Adrenal gland (tissue), 19 donors: ENCODE data around the gene EIPR1. TPM values are rescaled to one million over a fixed set of nuclear protein-coding genes. Genes with fewer than 3 reads are reported as not detected.
A peak's percentile ranks its signal among the peaks of the same experiment; 100 is the strongest.

Source experiments
- DNase-seq, 7 donors: peaks; one replicate each; pipeline ENCODE4 v3.0.0-alpha.2; 2019 to 2020
- H3K27ac ChIP-seq, 5 donors: fragments of 200-600 bp; sonication (generic) in 4 of 5; 1 replicate in 3 of 5; 2 replicates in 2 of 5; pipeline versions ENCODE4 v1.5.1 to v1.8.0; 2016 to 2020; ENCODE audit warnings: mild to moderate bottlenecking in 1 of 5
- H3K27me3 ChIP-seq: fragments of 200-600 bp; 2 replicates; pipeline ENCODE4 v1.8.0; 2021
- H3K36me3 ChIP-seq, 2 donors: fragments of 200-600 bp; replicated peaks in 1 of 2; 1 replicate in 1 of 2; 2 replicates in 1 of 2; pipeline versions ENCODE4 v1.5.1 to v1.8.0; 2018 to 2022
- H3K4me1 ChIP-seq, 2 donors: fragments of 200-600 bp; replicated peaks in 1 of 2; 1 replicate in 1 of 2; 2 replicates in 1 of 2; pipeline versions ENCODE4 v1.5.1 to v1.8.0; 2018 to 2021
- H3K4me3 ChIP-seq, 4 donors: fragments of 200-600 bp; sonication (generic) in 3 of 4; one replicate each; pipeline ENCODE4 v1.5.1; 2016 to 2018
- H3K9me3 ChIP-seq, 3 donors: fragments of 200-600 bp; sonication (generic) in 1 of 3; replicated peaks in 1 of 3; 1 replicate in 2 of 3; 2 replicates in 1 of 3; pipeline versions ENCODE4 v1.5.1 to v1.8.0; 2016 to 2021
- POLR2A ChIP-seq, 2 donors: fragments of 450-650 bp; IDR thresholded peaks; one replicate each; pipeline ENCODE4 v1.6.1; 2017; ENCODE audit warnings: antibody characterized with exemption in 2 of 2, mild to moderate bottlenecking in 2 of 2, moderate library complexity in 1 of 2
- whole genome bisulfite sequencing, 4 donors: extraction: QIAGEN DNeasy Blood & Tissue Kit in 2 of 4; methylation state at CpG; one replicate each; pipeline versions ENCODE4 v1.1.5 to v1.1.7; 2013 to 2017; 5-methylcytosine and 5-hydroxymethylcytosine counted together
- intact Hi-C, 2 donors: fragments of 100-400 bp; cut with DNase I; formaldehyde crosslinking; loops; one replicate each; pipeline versions ENCODE4 v1.14.1 to v1.15.0; 2022 to 2023
- long read RNA-seq, 10 donors: library from polyadenylated mRNA in 3 of 10; unstranded in 2 of 10; stranded (forward) in 1 of 10; transcript quantifications; one replicate each; pipeline ENCODE4 v2.0.0 and lab custom pipeline, GENCODE V29; 2021 to 2026
- polyA plus RNA-seq, 3 donors: library from polyadenylated mRNA; stranded (reverse); fragments of 200-250 nt in 2 of 3; fragments of 350-450 nt in 1 of 3; fragmentation: Illumina TruSeq in 1 of 3; extraction: RNeasy Lipid Tissue Mini Kit (QIAGEN cat#74804) in 1 of 3; gene quantifications; one replicate each; pipeline ENCODE4 v1.2.3, GENCODE V29; 2013 to 2014
- total RNA-seq, 9 donors: library from RNA; depleted of rRNA in 4 of 9; stranded (reverse); fragments of >200 nt in 4 of 9; fragments of 120-200 nt in 1 of 9; fragmentation: NEBNext Ultra II Directional in 1 of 9; extraction: Animal tissue kit (Norgen Biotek cat#: 25700) in 1 of 9; gene quantifications; one replicate each; pipeline versions ENCODE4 v1.1.0 to v1.2.4, GENCODE V29; 2013 to 2023
- TF ChIP-seq, protein P1 (sequence below), 6 experiments: fragments of 450-650 bp in 4 of 6; fragments of 200-600 bp in 2 of 6; sonication (generic) in 1 of 6; IDR thresholded peaks; 1 replicate in 5 of 6; 2 replicates in 1 of 6; pipeline versions ENCODE4 v1.5.1 to v1.8.0; 2016 to 2021; ENCODE audit warnings: antibody characterized with exemption in 6 of 6, mild to moderate bottlenecking in 2 of 6, moderate library complexity in 1 of 6
- donor health status: healthy with polysubstance abuse.
- donor health status: Bipolar disorder and iron deficiency.
- donor health status: DM: yes; HTN: yes; CAD: no.
- donor health status: DM: no; HTN: no; CAD: no.
- donor health status: DM: no; HTN: no; CAD: no.
- donor health status: DM: yes; HTN: yes; CAD: no.

Gene EIPR1
- total RNA-seq (10 to 100 TPM; 20.1 to 37.9 (median 29.9) TPM), polyA plus RNA-seq (10 to 100 TPM; 10.3 to 33.5 (median 11.5) TPM)
- long read RNA-seq, donor 1, transcript EIPR1-201 (9 exons, 1,766 nt), result major isoform, 17 of 18 reads
- long read RNA-seq, donor 1, partial matches to known transcripts, result 0 of 18 reads
- long read RNA-seq, donor 1, other reads (novel, unspliced or antisense), result 0 of 18 reads
- long read RNA-seq, donor 2, partial matches to known transcripts, result 0 of 4 reads
- long read RNA-seq, donor 2, other reads (novel, unspliced or antisense), result 0 of 4 reads
- long read RNA-seq, donor 3, partial matches to known transcripts, result 0 of 4 reads
- long read RNA-seq, donor 3, other reads (novel, unspliced or antisense), result 0 of 4 reads
- long read RNA-seq, donor 4, transcript EIPR1-201 (9 exons, 1,766 nt), result major isoform, 14 of 18 reads
- long read RNA-seq, donor 4, partial matches to known transcripts, result 1 of 18 reads
- long read RNA-seq, donor 4, other reads (novel, unspliced or antisense), result 3 of 18 reads
- long read RNA-seq, donor 5, transcript EIPR1-201 (9 exons, 1,766 nt), result major isoform, 41 of 50 reads
- long read RNA-seq, donor 5, partial matches to known transcripts, result 1 of 50 reads
- long read RNA-seq, donor 5, other reads (novel, unspliced or antisense), result 8 of 50 reads
- long read RNA-seq, donor 6, transcript EIPR1-201 (9 exons, 1,766 nt), result major isoform, 13 of 16 reads
- long read RNA-seq, donor 6, partial matches to known transcripts, result 1 of 16 reads
- long read RNA-seq, donor 6, other reads (novel, unspliced or antisense), result 2 of 16 reads
- long read RNA-seq, donor 7, partial matches to known transcripts, result 0 of 3 reads
- long read RNA-seq, donor 7, other reads (novel, unspliced or antisense), result 0 of 3 reads
- long read RNA-seq, donor 8, transcript EIPR1-201 (9 exons, 1,766 nt), result major isoform, 7 of 9 reads
- long read RNA-seq, donor 8, partial matches to known transcripts, result 0 of 9 reads
- long read RNA-seq, donor 8, other reads (novel, unspliced or antisense), result 0 of 9 reads
- long read RNA-seq, donor 9, transcript EIPR1-201 (9 exons, 1,766 nt), result major isoform, 5 of 6 reads
- long read RNA-seq, donor 9, partial matches to known transcripts, result 0 of 6 reads
- long read RNA-seq, donor 9, other reads (novel, unspliced or antisense), result 0 of 6 reads
- long read RNA-seq, donor 10, partial matches to known transcripts, result 0 of 4 reads
- long read RNA-seq, donor 10, other reads (novel, unspliced or antisense), result 0 of 4 reads

GRCh38 chr2:3377612-3378432 lies at the start of gene EIPR1:
EIPR1 (minus strand) TSS chr2:3377818; CDS start chr2:3377689, 129 bp downstream.
- TF ChIP-seq POLR2A (IDR thresholded peaks at IDR 0.05), result peak; percentile 70 to 95
- TF ChIP-seq, protein P1, sequence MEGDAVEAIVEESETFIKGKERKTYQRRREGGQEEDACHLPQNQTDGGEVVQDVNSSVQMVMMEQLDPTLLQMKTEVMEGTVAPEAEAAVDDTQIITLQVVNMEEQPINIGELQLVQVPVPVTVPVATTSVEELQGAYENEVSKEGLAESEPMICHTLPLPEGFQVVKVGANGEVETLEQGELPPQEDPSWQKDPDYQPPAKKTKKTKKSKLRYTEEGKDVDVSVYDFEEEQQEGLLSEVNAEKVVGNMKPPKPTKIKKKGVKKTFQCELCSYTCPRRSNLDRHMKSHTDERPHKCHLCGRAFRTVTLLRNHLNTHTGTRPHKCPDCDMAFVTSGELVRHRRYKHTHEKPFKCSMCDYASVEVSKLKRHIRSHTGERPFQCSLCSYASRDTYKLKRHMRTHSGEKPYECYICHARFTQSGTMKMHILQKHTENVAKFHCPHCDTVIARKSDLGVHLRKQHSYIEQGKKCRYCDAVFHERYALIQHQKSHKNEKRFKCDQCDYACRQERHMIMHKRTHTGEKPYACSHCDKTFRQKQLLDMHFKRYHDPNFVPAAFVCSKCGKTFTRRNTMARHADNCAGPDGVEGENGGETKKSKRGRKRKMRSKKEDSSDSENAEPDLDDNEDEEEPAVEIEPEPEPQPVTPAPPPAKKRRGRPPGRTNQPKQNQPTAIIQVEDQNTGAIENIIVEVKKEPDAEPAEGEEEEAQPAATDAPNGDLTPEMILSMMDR (IDR thresholded peaks at IDR 0.05), result peak in 3 of 6 experiments; percentile 13 to 38 (median 19)
- Histone ChIP-seq H3K36me3 (peaks cover 0 to 5% of the 10 kb centered on the region in 2 donors), H3K4me3 (peak within 1 kb of the TSS; percentile 46 to 81 (median 60)), H3K9me3 (no peaks in the 10 kb centered on the region), H3K27me3 (no peaks in the 10 kb centered on the region), H3K27ac (peak within 1 kb of the TSS; percentile 28 to 96 (median 80)), H3K4me1 (peaks cover 7 to 37% of the 10 kb centered on the region in 2 donors)
- intact Hi-C loops, result no loop called here
- 1 to 3% (median 1%) methylated on average over 37 to 57 of the region's 57 CpGs for WGBS, 4 donors
- DNase-seq, result peak; percentile 97 to 100 (median 99)

DNA sequence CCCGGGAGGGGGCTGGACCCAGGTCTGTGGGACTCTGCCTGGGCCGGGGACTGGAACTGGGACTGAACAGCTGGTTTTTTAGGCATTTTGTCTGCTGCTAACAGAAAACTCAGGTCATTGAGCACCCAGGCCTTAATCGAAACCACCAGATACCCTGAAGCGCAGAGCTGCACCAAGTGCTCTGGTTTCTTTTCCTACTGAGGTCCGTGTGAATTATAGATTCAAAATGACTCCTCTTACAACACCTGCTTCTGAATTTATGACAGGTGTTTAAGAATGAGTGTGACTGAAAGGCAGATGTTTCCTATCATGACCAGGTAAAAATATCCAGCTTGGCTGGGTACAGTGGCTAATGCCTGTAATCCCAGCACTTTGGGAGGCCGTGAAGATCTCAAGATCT lies 49.7 kb upstream of the EIPR1 start:
- no peaks in the 10 kb centered on the region for H3K27me3 ChIP-seq
- no peak for TF ChIP-seq POLR2A (IDR thresholded peaks at IDR 0.05)
- TF ChIP-seq, protein P1 (IDR thresholded peaks at IDR 0.05), result no peak
- peaks cover 0 to 47% of the 10 kb centered on the region in 2 donors for H3K36me3 ChIP-seq
- H3K4me1 ChIP-seq, result no peaks in the 10 kb centered on the region
- intact Hi-C loops, result no loop called here
- no peak overlapping the region for H3K4me3 ChIP-seq
- no peaks in the 10 kb centered on the region for H3K9me3 ChIP-seq
- no peak overlapping the region for H3K27ac ChIP-seq
- no peak for DNase-seq
- 83 to 94% (median 90%) methylated on average over 6 of the region's 6 CpGs for WGBS, 4 donors

- no peaks in the 10 kb centered on the region for H3K4me1 ChIP-seq
- DNase-seq, result no peak
- H3K27me3 ChIP-seq, result no peaks in the 10 kb centered on the region
- H3K4me3 ChIP-seq, result no peak overlapping the region
- intact Hi-C loops, result no loop called here
- no peaks in the 10 kb centered on the region for H3K9me3 ChIP-seq
- TF ChIP-seq POLR2A (IDR thresholded peaks at IDR 0.05), result no peak
- TF ChIP-seq, protein P1 (IDR thresholded peaks at IDR 0.05), result no peak
- H3K27ac ChIP-seq, result no peak overlapping the region
- H3K36me3 ChIP-seq, result peaks cover 0 to 48% of the 10 kb centered on the region in 2 donors
- 93 to 98% (median 97%) methylated on average over 14 of the region's 14 CpGs for WGBS, 4 donors
Measured at GRCh38 chr2:3426615-3427014, 49.0 kb upstream of the EIPR1 start.
